Endothelial cell of umbilical vein (primary cell): Measurements from ENCODE around the gene DST. TPM values are rescaled to one million over a fixed set of nuclear protein-coding genes. Genes with fewer than 3 reads are reported as not detected.

Source experiments
- BruUV-seq: library from RNA; stranded (reverse); fragments of 400-500 nt; replicated peaks from 2 replicates; lab custom pipeline; 2021; lab: Mats Ljungman, UMichigan
- CTCF ChIA-PET: fragments of 300-600, 350-600 bp; sonication (Branson Sonifier 250); formaldehyde crosslinking; loops from one replicate; lab custom pipeline; 2021; ENCODE audit warnings: antibody characterized with exemption, inconsistent platforms; lab: Charles Lee
- POLR2A ChIA-PET: fragments of 300-600, 350-600 bp; sonication (Branson Sonifier 250); formaldehyde crosslinking; loops from one replicate; lab custom pipeline; 2021; ENCODE audit warnings: antibody characterized with exemption, inconsistent platforms; lab: Charles Lee
- DNase-seq: peaks from one replicate; pipeline ENCODE4 v3.0.0-alpha.2; 2011; ENCODE audit warnings: low read depth, low spot score
- FAIRE-seq: peaks from 2 replicates; lab custom pipeline; 2011; peaks lifted over from hg19 to GRCh38; lab: Jason Lieb, UNC
- H2AFZ ChIP-seq: 2 replicates; pipeline ENCODE4 v1.6.0; 2012; ENCODE audit warnings: low read depth, low read length, control low read depth, inconsistent platforms
- H3K27ac ChIP-seq: 2 replicates; pipeline ENCODE4 v1.5.1; 2011; ENCODE audit warnings: low read depth, mild to moderate bottlenecking, control low read depth, low read length, moderate library complexity; ENCODE audit not compliant: insufficient read depth
- H3K27me3 ChIP-seq, 2 experiments: 2 replicates each; pipeline versions ENCODE4 v1.6.0 to v1.6.1; 2011; ENCODE audit warnings: low read length in 2 of 2, mixed read lengths in 1 of 2; ENCODE audit not compliant: control insufficient read depth in 2 of 2, insufficient read depth in 2 of 2
- H3K36me3 ChIP-seq, 2 experiments: 2 replicates in 1 of 2; 3 replicates in 1 of 2; pipeline ENCODE4 v1.5.1; 2011; ENCODE audit warnings: low read length in 2 of 2, mild to moderate bottlenecking in 1 of 2, moderate library complexity in 1 of 2; ENCODE audit not compliant: control insufficient read depth in 2 of 2, insufficient read depth in 2 of 2; ENCODE audit errors: extremely low read depth in 1 of 2
- H3K4me1 ChIP-seq: 3 replicates; pipeline ENCODE4 v1.5.1; 2011; ENCODE audit warnings: mild to moderate bottlenecking, low read length; ENCODE audit not compliant: control insufficient read depth, insufficient read depth; ENCODE audit errors: extremely low read depth
- H3K4me2 ChIP-seq: 2 replicates; pipeline ENCODE4 v1.6.1; 2011; ENCODE audit warnings: low read length, control low read depth, mixed read lengths; ENCODE audit not compliant: insufficient read depth
- H3K4me3 ChIP-seq, 3 experiments: fragments of 200-600 bp in 1 of 3; sonication (generic), shearing (Covaris generic) in 1 of 3; replicated peaks in 1 of 3; 2 replicates each; pipeline ENCODE4 v1.5.1; 2011 to 2016; ENCODE audit warnings: control low read depth in 3 of 3, low read length in 3 of 3, mild to moderate bottlenecking in 2 of 3, inconsistent platforms in 1 of 3, low read depth in 1 of 3, moderate library complexity in 1 of 3; ENCODE audit not compliant: insufficient read depth in 1 of 3
- H3K79me2 ChIP-seq: 2 replicates; pipeline ENCODE4 v1.6.0; 2012; ENCODE audit warnings: low read length, inconsistent platforms; ENCODE audit not compliant: control insufficient read depth, insufficient read depth
- H3K9ac ChIP-seq: replicated peaks from 2 replicates; pipeline ENCODE3; 2011; ENCODE audit warnings: low read length, control low read depth; ENCODE audit not compliant: insufficient read depth; ENCODE audit errors: extremely low read depth
- H3K9me1 ChIP-seq: replicated peaks from 3 replicates; pipeline ENCODE4 v1.6.0; 2011; ENCODE audit warnings: mild to moderate bottlenecking, low read length; ENCODE audit not compliant: control insufficient read depth, insufficient read depth; ENCODE audit errors: extremely low read depth
- H3K9me3 ChIP-seq: replicated peaks from 2 replicates; pipeline ENCODE4 v1.5.1; 2012; ENCODE audit warnings: low read length, inconsistent platforms; ENCODE audit not compliant: control insufficient read depth, insufficient read depth
- H4K20me1 ChIP-seq: replicated peaks from 2 replicates; pipeline ENCODE3; 2011; ENCODE audit warnings: mild to moderate bottlenecking, low read length; ENCODE audit not compliant: control insufficient read depth, insufficient read depth; ENCODE audit errors: extremely low read depth
- CTCF ChIP-seq, 2 donors: IDR thresholded peaks; 1 replicate in 1 of 2; 2 replicates in 1 of 2; pipeline ENCODE4 v1.5.1; 2011; ENCODE audit warnings: low read length in 2 of 2, mild to moderate bottlenecking in 2 of 2, moderate library complexity in 2 of 2, control low read depth in 1 of 2, inconsistent platforms in 1 of 2, low read depth in 1 of 2; ENCODE audit not compliant: insufficient read depth in 1 of 2; ENCODE audit errors: extremely low read depth in 1 of 2
- EZH2 ChIP-seq: IDR thresholded peaks from 2 replicates; pipeline ENCODE4 v1.6.1; 2012; ENCODE audit warnings: borderline replicate concordance, low read depth, mild to moderate bottlenecking, moderate library complexity, low read length, inconsistent platforms; ENCODE audit not compliant: severe bottlenecking
- FOS ChIP-seq: IDR thresholded peaks from 2 replicates; pipeline ENCODE4 v1.6.1; 2011; ENCODE audit warnings: mild to moderate bottlenecking, low read length, moderate library complexity, borderline replicate concordance; ENCODE audit not compliant: insufficient read depth
- GATA2 ChIP-seq: IDR thresholded peaks from 2 replicates; pipeline ENCODE4 v1.7.0; 2011; ENCODE audit warnings: low read depth, mild to moderate bottlenecking, moderate library complexity, mixed read lengths, low read length; ENCODE audit not compliant: insufficient read length, insufficient read depth
- JUN ChIP-seq: IDR thresholded peaks from 2 replicates; pipeline ENCODE4 v1.6.1; 2011; ENCODE audit warnings: borderline replicate concordance, low read depth; ENCODE audit not compliant: insufficient read length, insufficient read depth
- MYC ChIP-seq: IDR thresholded peaks from one replicate; pipeline ENCODE4 v1.6.1; 2011; ENCODE audit warnings: mild to moderate bottlenecking, low read depth, low read length
- POLR2A ChIP-seq: IDR thresholded peaks from 2 replicates; pipeline ENCODE4 v1.6.1; 2012; ENCODE audit warnings: low read depth, mild to moderate bottlenecking, control low read depth, low read length
- POLR2AphosphoS5 ChIP-seq: IDR thresholded peaks from 2 replicates; pipeline ENCODE4 v1.6.1; 2012; ENCODE audit warnings: low read depth, mild to moderate bottlenecking, control low read depth, low read length, moderate library complexity; ENCODE audit not compliant: insufficient read depth
- dilution Hi-C: fragments of 300-500 bp; cut with MboI; formaldehyde crosslinking; loops from one replicate; pipeline ENCODE4 v1.15.0; 2019; ENCODE audit warnings: low sequenced_read_pairs; ENCODE audit not compliant: extremely low pct_ligation_motif_present
- intact Hi-C: fragments of 100-400 bp; cut with micrococcal nuclease; formaldehyde crosslinking; loops from one replicate; pipeline ENCODE4 v1.10.0; 2022
- polyA plus RNA-seq, 4 experiments: library from polyadenylated mRNA; depleted of rRNA in 3 of 4; stranded (reverse) in 3 of 4; unstranded in 1 of 4; fragments of >200 nt; gene quantifications; 2 replicates each; pipeline versions ENCODE4 v1.2.1 to v1.2.3, GENCODE V29; 2011 to 2012; ENCODE audit warnings: missing spikeins in 1 of 4
- total RNA-seq: library from RNA; stranded (reverse); gene quantifications from 2 replicates; pipeline ENCODE4 v1.2.3, GENCODE V29; 2021
- TF ChIP-seq, protein P1 (sequence below): IDR thresholded peaks from 2 replicates; pipeline ENCODE4 v1.6.1; 2011; ENCODE audit not compliant: insufficient read depth, insufficient read length

The DST gene
- total and polyA plus RNA-seq, 2 donors (not counting 3 experiments of a cell fraction or from before 2014, with no cell fraction given), result 62.3 to 253 TPM

DNA sequence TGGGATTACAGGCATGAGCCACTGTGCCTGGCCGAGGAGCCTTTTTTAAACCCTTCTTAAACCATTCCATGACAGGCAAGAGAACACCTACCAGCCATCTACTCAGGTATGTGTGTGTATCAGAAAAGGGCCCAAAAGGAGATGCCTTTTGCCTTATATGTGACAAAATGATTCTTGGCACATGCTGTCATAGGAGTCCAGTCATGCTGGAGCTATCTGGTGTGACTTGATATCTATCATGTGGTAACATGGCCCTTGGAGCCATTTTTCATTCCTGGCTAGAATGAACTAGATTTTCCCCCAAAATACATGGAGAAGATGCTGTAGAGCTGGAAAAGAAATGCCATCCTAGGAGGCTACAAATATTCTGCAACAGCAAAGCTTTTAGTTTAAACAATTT, 129.1 kb downstream of the DST start:
- no peak for TF ChIP-seq FOS
- TF ChIP-seq POLR2A, result no peak
- no peak for TF ChIP-seq EZH2
- TF ChIP-seq JUN, result no peak
- TF ChIP-seq, protein P1, sequence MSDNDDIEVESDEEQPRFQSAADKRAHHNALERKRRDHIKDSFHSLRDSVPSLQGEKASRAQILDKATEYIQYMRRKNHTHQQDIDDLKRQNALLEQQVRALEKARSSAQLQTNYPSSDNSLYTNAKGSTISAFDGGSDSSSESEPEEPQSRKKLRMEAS, result no peak
- TF ChIP-seq POLR2AphosphoS5, result no peak
- no peak for TF ChIP-seq CTCF (IDR thresholded peaks at IDR 0.05; ENCODE audit: extremely low read depth in 1 of 2, insufficient read depth in 1 of 2, low read depth in 1 of 2, low read length in 2 of 2)
- no peak for TF ChIP-seq GATA2
- no peak for TF ChIP-seq MYC
- FAIRE-seq, result no peak
- Histone ChIP-seq H3K79me2 (no peaks in the 10 kb centered on the region), H3K9ac (no peak overlapping the region), H3K4me3 (no peak overlapping the region), H3K9me1 (no peaks in the 10 kb centered on the region), H4K20me1 (no peaks in the 10 kb centered on the region), H3K4me2 (no peak overlapping the region), H2AFZ (no peak overlapping the region), H3K9me3 (no peaks in the 10 kb centered on the region), H3K27ac (no peak overlapping the region), H3K4me1 (no peaks in the 10 kb centered on the region), H3K36me3 (peaks cover 7 to 15% of the 10 kb centered on the region in 2 experiments), H3K27me3 (no peaks in the 10 kb centered on the region)
- intact Hi-C loops, result no loop called here
- BruUV-seq, result no TSS peak
- POLR2A ChIA-PET, result interaction anchor here (0.7 kb wide), 1 partner anchor 79 kb away, joined by 3 read pairs; no protein-coding TSS in a partner anchor
- dilution Hi-C loops, result no loop called here
- CTCF ChIA-PET, result no interaction called here
- no peak for DNase-seq
